ENCODE results near the gene GSE1.

GSE1 gene

DNA sequence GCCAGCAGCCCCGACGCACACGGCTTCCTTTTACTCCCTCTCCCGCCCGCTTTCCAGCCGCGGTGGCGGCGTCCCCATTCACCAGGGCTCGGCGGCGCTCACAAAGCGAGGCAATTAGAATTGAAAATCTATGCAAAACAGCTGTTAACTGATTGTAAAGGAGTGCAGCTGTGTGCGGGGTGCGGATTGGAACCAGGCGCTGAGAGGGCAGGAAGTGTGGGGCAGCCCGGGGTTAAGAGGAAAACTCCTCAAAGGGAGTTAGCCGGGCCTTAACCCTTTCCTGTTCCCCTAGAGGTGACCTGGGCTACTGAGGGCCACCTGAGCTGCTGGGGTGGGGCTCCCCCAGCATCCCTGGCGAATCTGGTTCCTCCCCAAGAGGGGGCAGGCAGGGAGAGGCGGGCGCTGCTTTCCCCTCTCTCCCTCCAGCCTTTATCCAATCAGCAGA lies 5.8 kb upstream of the GSE1 start:
- no peak for DNase-seq

DNA sequence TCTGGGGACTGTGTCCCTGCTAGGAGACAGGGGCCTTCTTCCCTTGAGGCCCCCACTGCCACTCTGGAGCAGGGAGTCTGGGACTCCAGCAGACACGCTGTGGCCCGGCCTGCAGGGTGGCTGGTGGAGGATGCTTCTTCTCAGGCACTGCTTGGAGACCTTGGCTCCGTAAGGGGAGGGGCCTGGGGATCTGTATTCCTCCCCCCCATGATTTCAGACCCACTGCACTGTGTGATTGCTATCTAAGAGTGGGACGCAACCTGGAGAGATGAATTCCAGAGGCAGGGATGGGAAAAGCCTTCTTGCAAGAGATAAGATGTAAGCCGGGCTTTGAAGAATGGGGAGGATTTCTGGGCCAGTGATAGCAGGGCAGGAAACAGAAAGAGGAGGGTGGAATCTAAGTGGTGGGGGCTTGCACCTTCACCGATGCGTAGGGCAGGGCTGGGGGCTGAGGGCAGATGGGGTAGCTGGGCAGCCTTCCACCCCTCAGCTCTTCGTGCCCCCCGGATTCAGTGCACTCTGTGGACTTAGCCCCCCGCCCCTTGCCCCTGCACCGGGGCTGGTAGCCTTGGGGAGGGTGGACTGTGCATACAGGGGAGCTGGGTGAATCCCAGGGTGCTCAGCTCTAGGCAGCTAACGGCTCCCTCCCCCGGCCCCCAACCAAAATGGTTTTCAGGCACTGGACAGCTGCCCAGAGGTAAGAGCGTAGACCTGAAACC lies 5.2 kb upstream of the GSE1 start:
- no peak for DNase-seq

DNA sequence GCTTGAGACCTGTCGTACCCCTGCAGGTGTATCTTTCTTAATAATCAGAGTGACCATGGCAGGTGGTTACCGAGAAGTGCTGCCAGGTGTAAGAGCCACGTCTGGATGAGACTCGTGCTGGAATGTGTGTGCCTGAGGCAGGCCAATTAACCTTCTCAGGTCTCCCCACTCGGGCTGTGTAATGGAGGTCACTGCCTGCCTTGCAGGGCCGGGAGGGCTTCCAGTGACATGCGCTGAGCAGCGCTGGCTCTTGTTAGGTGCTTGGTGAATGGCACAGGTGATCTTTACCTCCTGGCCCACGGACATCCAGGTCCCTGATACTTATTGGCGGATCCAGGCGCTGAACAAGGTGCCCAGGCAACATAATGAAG lies 4.6 kb upstream of the GSE1 start:
- no peak for DNase-seq

DNA sequence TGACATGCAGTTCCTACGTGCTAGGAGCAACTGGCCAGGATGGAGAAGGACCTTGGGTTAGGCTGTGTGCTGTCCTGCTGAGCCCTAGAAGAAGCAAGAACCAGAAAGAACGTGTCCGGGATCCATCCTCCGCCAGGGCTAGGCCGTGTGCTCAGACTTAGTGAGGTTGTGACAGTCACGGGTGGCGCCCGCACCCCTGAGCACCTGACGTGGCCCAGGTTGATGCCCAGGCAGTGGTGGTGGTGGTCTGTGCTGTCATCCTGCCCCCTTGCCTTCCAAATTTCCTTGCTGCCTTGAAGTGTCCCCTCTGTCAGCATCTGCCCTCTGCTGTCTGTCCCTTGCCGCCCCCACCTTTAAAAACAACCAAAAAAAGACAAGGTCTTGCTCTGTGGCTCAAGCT lies 4.2 kb upstream of the GSE1 start:
- no peak for DNase-seq

DNA sequence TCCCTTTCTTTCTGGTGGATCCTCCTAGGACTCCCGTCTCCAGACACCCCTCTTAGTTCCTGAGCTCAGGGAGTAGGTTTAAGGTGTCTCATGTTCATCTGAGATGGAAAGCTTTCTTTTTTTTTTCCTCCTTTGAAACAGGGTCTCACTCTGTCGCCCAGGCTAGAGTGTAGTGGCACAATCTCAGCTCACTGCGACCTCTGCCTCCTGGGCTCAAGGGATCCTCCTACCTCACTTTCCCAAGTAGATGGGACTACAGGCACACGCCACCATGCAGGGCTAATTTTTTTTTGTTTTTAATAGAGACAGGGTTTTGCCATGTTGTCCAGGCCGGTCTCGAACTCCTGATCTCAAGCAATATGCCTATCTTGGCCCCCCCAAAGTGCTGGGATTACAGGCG lies 3.6 kb upstream of the GSE1 start:
- DNase-seq, result no peak

DNA sequence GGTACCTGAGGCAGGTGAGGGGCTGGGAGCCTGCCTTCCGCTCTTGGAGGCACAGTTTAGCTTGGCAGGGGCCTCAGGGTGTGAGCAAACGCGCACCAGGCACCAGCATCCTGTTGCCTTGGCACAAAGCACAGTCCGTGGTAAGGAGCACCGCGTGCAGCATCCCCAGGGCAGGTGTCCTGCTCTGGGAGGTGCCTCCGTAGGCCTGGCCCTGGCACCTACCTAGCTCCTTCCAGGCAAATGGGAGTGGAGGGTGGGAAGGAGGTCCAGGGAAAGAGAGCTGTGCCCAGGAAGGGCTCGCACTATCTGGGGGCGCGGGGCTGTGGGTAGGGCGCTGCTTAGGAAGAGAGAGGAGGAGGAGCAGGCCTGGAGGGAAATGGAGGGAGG lies 3.1 kb upstream of the GSE1 start:
- no peak for DNase-seq

DNA sequence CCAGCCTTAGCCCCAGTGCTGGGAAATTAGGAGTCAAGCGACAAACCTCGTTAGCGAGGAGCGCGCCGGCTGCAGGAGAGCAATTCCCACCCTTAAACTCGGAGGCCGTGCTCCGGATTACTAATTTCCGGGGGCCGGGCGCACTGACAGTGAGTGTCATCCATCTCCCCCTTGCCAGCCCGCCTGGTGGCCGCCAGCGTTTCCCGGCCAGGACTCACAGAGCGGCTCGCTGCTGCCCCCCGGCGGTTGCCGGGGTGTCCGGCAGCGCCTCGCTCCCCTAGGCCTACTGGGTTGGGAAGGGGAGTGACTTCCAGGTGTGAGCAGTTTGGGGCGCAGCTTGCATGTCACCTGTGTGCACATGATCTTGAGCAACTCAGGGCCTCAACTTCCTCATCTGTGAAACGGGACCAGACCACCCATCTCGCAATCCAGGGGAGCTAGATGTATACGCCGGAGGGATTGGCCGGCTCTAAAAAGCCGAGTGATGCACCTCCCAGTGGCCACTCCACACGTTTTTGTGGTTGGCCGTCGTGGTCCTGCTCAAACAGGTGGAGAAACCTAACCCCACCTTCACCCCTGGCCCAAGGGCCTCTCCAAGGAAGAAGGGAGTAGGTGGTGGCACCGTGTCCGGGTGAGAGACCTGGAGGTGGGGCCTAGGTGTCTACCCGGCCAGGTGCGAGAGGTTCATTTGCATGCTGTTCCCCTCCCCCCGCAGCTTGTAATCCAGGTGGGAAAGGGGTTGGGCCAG lies 2.5 kb upstream of the GSE1 start:
- DNase-seq, result peak; percentile 94

DNA sequence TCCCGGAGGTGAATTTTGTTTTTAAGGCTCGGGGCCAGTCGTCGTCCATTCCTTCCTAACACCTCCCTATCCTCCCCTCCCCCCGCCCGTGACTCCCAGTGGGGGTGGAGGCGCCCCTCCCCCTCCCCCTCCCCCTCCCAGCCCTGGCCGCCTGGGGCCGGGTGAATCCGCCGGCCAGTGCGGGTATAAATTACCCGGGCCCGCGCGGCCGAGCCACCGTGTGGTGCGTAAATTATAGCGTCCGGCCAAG lies 2.0 kb upstream of the GSE1 start:
- DNase-seq, result no peak

DNA sequence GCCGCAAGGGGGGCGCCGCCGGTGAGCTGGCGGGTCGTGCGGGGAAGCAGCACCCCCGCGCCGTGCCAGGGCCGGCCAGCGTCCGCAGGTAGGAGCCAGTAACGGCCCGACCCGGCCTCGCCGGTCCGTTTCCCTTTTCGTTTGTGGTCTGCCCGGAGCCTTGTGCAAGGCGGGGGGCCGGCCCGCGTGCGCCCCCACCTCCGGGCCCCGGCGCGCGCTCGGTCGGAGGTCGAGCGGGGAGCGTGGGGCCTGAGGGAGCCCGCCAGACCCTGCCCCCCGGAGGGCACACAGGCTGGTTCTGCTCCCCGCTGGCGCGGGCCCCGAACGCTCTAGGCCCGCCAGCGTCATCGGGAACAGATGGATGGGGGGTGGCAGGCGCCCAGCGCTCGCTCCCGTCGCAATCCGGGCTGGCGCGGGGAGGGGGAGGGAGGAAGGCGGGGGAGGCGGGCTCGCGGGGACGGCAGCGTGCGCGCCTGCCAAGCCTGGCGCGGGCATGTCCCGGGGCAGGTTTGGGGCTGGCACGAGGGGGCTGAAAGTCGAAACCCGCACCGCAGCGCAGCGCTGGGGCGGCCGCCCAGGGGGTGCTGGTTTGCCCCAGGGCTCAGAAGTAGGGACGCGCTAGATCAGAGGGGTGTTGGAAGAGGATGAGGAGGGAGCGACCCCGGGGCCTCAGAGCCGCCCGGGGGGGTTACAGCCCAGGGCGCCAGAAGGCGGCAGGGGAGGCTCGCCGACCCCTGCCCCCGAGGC lies 1.5 kb upstream of the GSE1 start:
- DNase-seq, result peak; percentile 79

DNA sequence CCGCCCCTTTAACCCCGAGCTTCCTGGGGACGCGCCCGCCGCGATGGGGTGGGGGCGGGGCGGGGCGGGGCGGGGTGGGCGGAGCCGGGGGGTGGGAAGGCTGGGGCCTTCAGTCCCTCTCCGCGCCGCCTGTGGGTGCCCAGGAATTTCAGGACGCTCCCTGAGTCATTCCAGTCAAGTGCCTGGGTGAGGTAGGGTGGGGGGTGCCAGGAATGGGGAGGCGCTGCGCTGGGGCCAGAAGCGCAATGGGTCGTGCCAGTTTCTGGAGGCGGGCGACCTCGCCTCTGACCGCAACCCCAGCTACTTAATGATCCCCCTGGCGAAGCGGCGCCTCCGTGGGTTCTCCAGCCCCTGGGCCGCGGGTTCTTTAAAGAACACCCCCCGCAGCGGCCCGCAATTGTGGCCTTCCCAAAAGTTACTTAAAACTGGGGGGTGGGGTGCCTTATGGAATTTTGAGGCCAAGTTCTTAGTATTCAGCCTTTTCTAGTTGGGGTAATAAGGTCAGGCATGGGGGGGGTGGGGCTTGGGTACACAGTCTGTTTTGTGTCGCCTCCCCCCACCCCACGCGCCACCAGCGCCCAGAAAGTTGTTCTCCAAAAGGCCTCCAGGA lies 826 bp upstream of the GSE1 start:
- peak; percentile 70 for DNase-seq

DNA sequence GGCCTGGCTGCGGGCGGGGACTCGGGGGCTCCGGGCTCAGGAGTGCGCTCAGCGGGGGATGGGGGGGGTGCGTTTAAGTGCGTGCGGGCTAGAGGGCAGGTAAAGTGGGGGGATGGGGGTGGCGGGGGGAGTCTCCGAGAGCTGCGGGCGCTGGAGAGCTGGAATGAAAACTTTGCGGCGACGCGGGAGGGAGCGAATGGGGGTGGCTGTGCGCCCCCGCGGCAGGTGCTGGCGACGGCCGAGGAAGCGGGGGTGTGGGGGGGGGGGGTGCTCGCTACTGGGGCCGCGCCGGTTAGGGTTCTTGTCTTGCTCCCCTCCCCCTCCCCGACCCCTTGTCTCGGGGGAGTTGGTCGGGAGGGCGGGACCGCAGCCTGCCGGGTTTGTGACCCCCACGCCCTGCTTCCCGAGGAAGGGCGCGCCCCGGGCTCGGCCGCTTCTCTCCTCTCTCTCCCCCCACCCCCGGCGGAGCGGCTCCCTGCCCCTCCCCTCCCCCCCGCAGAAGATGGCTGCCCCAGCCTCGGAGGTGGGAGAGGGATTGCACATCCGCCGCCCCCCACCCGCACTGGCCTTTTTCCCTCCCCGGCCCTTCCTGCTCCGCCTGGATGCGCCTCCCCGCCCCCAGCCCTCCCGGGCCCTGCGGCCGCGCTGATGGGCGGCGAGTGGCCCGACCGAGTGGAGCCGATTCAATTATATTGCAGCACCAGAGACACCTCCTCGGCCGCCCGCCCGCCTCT lies 649 bp downstream of the GSE1 start:
- DNase-seq, result peak; percentile 66

DNA sequence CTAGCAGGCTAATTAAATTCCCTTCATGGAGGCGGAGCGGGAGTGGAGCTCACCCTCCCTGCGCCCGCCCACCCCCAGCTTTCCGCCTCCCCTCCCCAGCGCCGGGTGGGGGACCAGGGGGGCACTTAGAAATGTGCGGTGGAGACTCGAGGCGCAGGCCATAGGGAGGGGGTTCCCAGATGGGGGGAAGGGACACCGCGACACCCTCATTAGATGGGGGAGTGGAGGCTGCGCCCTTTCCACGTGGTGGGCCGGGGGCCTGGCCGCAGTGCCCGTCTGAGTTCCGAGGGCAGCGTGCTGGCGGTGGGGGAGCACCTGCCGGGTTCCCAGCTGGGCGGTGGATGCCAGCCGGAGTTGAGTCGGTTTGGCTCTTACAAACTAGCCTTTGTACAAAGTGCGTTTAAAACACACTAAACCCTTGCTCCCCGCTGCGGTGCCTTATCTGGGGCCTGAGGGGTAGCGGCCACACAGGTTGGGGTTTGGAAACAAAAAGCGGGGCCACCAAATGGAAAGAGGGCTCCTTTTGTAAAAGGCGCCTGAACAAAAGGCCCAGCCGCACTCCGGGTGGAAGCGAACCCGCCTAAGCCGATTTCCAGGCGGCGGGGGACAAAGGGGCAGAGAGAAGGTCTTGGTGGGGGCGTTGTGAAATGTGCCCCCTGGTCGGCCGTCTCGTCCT lies 1.4 kb downstream of the GSE1 start:
- DNase-seq, result no peak

DNA sequence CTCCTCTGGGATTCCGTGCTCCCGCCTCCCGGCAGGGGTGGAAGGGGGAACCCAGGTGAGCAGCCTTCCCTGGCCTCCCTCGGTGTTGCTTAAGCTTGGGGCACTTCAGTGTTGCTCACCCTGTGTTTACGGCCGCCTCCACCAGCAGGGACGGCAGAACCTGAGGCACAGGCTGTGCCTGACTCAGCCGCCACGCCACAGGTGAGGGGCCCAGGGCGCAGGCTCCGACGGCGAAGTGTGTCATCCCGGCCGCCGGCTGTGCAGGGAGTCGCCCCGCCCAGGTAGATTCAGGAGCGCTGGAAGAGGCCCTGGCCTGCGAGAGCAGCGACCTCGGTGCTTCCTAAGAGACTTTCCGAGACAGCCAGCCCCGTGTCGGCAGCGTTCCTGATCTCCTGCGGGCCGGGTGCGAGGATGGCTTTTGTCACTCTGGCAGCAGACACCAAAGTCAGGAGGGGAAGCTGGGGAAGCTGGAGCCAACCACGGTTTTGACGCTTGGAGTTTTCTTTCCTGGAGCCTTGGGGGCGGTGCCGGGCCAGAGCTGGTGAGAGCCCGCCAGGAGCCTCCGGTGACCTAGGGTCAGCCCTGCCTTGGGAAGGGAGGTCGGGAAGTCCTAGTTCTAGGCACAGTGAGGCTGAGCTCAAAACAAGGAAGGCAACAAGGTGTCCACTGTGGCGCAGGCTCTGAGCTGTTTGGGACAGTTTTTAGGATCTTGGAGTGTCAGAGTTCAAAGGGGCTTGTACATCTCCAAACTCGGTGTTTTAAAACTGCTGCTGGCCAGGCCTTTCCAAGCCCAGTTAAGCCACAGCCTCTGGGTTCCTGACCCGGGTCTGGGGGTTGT lies 2.1 kb downstream of the GSE1 start:
- peak; percentile 82 for DNase-seq

DNA sequence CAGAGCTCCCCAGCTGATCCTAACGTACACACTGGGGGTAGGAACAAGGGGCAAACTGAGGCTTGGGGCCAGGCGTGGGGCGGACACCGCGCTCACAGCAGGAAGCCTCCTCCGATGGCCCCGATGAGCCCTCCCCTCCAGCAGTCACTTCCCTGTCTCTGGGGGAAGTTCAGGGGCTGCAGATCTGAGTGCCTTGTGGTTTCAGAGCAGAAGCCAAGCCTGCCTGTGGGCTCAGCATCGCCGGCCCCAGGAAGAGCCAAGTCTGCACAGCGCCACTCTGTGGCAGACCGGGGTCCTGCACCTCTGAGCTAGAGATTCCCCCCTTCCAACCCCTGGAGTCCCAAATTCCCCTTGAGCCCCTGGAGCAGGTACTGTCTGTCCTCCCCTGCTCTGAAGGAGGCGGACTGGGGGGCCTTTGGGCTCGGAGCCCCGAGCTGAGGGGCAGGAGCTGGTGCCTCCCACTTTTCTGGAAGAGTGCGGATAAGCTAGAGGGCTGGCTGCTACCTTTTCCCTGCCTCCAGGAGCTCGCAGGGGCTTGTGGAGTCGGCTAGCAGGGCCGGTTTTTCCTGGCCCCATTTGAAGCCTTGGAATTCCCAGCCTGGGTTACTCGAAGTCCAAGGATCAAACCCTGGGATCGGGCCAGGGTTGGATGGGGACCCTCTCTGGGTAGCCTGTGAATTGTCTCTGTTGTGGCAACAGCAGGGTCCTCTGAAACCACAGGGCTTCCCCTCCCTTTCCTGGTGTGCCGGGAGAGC lies 2.9 kb downstream of the GSE1 start:
- DNase-seq, result peak; percentile 88

DNA sequence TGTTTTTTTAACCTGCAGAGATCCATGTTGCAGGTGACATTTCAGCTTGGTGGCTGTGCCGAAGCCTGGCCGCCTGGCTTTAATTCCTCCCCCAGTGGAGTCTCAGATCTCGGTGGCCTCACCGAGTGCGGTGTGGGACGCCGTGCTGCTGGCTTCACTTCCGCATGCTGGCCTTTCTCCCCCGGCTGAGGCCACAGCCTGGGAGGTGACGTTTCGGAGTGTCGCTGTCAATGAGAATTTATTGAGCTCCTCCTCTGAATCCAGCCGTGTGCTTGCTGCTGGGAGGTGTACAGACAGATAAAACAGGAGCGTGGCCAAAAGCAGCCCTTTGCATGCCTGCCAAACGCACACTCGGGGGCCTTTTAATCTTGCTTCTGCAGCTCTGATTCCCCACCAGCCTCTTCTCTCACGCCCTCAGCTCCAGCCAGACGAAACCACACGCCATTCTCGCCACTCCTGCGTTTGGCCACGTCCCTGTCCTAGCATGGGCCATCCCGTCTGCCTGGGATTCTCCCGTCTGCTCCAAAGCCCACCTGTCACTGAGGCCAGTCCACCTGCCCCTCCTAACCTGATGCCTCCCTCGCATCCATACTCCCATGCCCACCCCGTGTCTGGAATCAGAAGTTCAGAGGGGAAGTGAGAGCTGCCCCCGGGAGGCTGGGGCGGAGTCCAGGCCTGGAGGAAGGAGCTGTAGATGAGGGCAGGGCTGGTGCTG lies 3.6 kb downstream of the GSE1 start:
- DNase-seq, result no peak

DNA sequence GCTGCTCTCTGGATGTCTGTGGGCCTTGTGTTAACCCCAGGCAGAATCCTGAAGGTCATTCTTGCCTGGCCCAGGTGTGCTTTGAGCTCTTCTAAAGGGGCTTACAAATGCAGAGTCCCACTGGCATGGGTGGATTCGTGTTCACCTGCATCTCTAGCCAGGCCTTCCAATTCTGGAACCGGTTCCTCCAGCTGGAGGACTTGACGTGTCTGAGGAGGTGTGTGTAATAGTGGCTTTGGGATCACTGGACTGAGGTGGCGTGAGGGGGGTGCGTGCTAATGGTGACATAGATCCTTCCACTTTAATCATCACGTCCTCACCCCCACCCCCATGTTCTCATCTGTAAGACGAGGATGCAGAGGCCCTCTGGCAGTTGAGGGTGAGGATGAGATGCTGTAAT lies 4.8 kb downstream of the GSE1 start:
- no peak for DNase-seq

DNA sequence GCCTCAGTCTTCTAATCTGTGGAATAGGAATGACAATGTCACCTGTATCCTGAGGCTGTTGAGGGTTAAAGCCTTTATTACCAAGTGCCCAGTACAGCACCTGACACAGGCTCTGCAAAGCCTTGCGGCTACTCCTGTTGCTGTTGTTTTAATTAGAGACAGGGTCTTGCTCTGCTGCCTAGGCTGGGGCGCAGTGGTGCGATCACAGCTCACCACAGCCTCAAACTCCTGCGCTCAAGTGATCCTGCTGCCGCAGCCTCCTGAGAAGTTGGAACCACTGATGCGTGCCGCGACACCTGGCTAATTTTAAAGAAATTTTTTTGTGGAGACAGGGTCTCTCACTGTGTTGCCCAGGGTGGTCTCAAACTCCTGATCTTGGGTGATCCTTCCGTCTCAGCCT lies 5.4 kb downstream of the GSE1 start:
- no peak for DNase-seq

DNA sequence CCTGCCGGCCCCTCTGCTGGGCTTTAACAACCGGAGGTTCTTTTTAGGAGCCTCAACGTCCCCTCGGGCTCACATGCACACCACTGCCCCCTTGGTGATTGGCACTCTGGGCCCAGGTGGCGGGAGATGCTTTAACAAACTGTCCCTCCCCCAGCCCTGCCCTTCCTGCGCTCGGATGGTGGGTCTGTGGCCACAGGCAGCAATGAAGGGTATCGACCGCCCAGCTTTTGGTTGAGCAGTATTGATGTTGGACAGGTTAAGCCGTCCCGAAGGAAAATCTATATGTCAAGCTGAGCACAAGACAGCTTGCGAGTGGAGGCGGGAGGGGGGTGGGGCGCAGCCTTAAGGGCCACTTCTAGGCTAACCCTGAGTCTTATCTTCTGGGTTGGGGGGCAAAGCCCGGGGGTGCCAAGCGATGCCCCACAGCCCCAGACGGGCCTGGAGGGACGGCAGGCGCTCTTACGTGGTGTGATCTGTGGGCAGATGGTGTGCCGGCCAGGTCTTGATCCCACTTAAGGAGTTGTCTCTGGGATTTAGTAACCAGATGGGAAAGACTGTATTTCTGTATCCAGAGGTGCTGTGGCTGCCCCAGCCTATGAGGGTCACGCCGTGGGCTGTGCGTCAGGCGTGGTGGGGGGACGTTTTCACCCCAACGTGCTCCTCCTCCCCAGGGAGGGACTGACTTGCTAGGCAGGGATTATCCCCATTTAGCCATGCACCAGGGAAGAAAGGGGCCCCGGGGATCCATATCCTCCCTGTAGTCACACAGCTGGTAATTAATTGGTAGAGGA lies 6.2 kb downstream of the GSE1 start:
- no peak for DNase-seq

DNA sequence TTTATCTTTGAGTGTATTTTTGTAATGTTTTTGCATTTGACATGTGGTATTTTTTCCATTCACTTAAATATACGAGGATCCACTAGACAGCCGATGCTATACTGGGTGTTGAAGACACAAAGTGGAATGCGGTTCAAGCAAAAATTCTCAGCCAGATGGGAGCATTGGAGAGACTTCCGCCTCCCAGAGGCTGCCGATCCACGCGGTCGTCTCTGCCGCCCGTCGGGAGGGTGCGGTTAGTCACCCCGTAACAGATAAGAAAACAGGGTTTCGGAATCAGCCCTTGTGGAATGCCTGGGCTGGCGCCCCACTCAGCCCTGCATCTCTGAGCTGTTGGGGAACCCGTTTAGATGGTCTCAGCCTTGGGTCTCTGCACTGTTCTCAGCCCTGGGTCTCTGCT lies 7.3 kb downstream of the GSE1 start:
- DNase-seq, result no peak

Data from activated effector memory CD4-positive, alpha-beta T cell treated with anti-CD3 and anti-CD28 coated beads, Interleukin-2, amount 50 U/mL, for 16 hours (primary cell).